Activated CD4-positive, alpha-beta memory T cell treated with anti-CD3 and anti-CD28 coated beads for 36 hours (primary cell): Measurements from ENCODE around the gene ANAPC15. TPM values are rescaled to one million over a fixed set of nuclear protein-coding genes. Genes with fewer than 3 reads are reported as not detected.
A peak's percentile ranks its signal among the peaks of the same experiment; 100 is the strongest.
"Not testable (repeated sequence)": the region's sequence is repeated elsewhere in the genome, so short reads cannot be mapped to it uniquely, and the experiment has no call there.

Source experiments
- CTCF ChIA-PET: fragments of 350-600 bp; sonication (Branson Sonifier 250); formaldehyde crosslinking; loops from one replicate; lab custom pipeline; 2021; ENCODE audit warnings: antibody characterized with exemption, inconsistent platforms; lab: Charles Lee
- POLR2A ChIA-PET: fragments of 350-600 bp; sonication (Branson Sonifier 250); formaldehyde crosslinking; loops from one replicate; lab custom pipeline; 2021; ENCODE audit warnings: antibody characterized with exemption; lab: Charles Lee
- DNase-seq: peaks from one replicate; pipeline ENCODE4 v3.0.0-alpha.2; 2020
- H3K27ac Mint-ChIP-seq: one replicate; pipeline ENCODE4 v1.8.0; 2021; ENCODE audit warnings: mixed read lengths
- H3K27me3 Mint-ChIP-seq: one replicate; pipeline ENCODE4 v1.8.0; 2021; ENCODE audit warnings: mixed read lengths
- H3K36me3 Mint-ChIP-seq: one replicate; pipeline ENCODE4 v1.8.0; 2021; ENCODE audit warnings: mixed read lengths
- H3K4me1 Mint-ChIP-seq: one replicate; pipeline ENCODE4 v1.8.0; 2021; ENCODE audit warnings: low read depth, mixed read lengths
- H3K4me3 Mint-ChIP-seq: one replicate; pipeline ENCODE4 v1.8.0; 2021; ENCODE audit warnings: mild to moderate bottlenecking, mixed read lengths
- H3K9me3 Mint-ChIP-seq: one replicate; pipeline ENCODE4 v1.8.0; 2021; ENCODE audit warnings: mixed read lengths
- intact Hi-C: fragments of 100-400 bp; cut with micrococcal nuclease; formaldehyde crosslinking; loops from one replicate; pipeline ENCODE4 v1.15.1; 2023
- total RNA-seq, 2 experiments: library from RNA; stranded (reverse); gene quantifications; one replicate each; pipeline ENCODE4 v1.2.3, GENCODE V29; 2021

Gene ANAPC15
- 10 to 100 TPM; 62.6 to 64.2 TPM for total RNA-seq

DNA sequence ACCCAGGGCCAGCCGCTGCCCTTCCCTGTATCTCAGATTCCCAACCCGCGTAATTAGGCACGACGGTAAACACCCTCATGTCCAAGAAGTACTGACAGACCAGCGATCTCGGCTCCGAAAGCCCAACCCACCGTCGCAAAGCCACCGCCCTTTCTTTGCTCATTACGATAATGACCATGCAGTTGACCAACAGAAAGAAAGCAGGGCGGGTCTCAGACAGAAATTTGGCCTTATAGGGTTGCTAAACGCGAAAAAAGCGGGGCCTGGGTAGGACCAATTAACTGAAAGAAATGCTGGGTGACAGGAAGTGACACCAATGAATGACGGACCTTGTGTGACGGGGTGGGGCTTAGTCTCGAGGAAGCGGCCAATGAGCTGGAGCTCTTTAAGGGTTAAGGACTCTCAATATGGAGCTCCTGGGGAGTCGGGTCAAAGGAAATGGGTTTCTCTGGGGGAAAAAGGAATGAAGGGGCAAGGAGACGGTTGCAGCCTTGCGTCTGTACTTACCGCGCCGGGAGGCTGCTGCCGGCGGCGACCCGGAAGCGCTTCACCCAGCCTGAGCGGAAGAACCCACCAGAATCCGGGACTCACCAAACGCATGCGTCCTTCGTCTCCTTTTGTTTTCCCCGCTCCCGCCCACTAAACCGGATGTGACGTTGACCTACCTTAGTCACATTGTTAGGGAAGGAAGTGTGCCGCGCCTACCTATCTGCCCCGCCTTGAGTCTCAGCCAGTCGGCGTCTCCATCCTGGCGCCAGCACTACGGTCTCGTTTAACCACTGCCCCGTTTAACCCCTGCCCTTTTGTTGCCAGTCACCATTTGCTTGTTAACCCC, at the start of gene ANAPC15:
Gene ANAPC15, minus strand, starts transcription at position 553 of the 835 bp plus-strand sequence. CDS start 1,419 bp downstream, outside the sequence.
- Mint-ChIP-seq H3K9me3 (no peaks in the 10 kb centered on the region), H3K4me3 (peak within 1 kb of the TSS; percentile 93), H3K27me3 (no peaks in the 10 kb centered on the region), H3K27ac (peak within 1 kb of the TSS; percentile 100), H3K4me1 (peaks cover 18% of the 10 kb centered on the region), H3K36me3 (peaks cover 7% of the 10 kb centered on the region)
- DNase-seq = peak; percentile 100
- CTCF ChIA-PET = interaction anchor here (0.6 to 2.9 kb wide), 5 partner anchors 21 to 105 kb away, joined by 3 to 19 read pairs (median 5); no protein-coding TSS in a partner anchor
- POLR2A ChIA-PET = interaction anchor here (0.7 to 1.9 kb wide), 7 partner anchors 9 to 184 kb away, joined by 3 to 9 read pairs (median 4); partner anchors contain the start of genes RNF121 and XNDC1N
- intact Hi-C loops = loop anchor here (1.0 to 2.0 kb wide), 7 partner anchors 9 to 322 kb away; partner anchors contain the start of genes CLPB, LAMTOR1, LRRC51 and NUMA1

DNA sequence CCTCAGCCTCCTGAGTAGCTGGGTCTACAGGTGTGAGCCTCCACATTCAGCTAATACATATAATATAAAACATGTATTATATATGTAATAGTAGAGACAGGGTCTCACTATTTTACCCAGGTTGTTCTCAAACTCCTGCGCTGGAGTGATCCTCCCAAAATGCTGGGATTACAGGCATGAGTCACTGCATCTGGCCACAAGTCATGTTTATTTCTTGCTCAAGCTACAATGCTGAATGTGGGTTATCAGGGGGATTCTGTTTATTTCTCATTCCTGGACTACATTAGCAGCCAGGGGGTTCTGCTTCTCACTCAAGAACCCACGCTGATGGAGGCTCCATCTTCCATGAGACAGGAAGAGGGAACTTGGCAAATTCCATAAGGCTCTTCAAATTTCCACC, 47.8 kb upstream of the ANAPC15 start:
- CTCF ChIA-PET = interaction anchor here (1.1 to 8.8 kb wide), 3 partner anchors 16 to 135 kb away, joined by 3 to 51 read pairs (median 3); no protein-coding TSS in a partner anchor
- Mint-ChIP-seq H3K4me3 (no peak overlapping the region), H3K9me3 (no peaks in the 10 kb centered on the region), H3K27me3 (peaks cover 12% of the 10 kb centered on the region), H3K4me1 (no peaks in the 10 kb centered on the region), H3K27ac (no peak overlapping the region), H3K36me3 (no peaks in the 10 kb centered on the region)
- intact Hi-C loops = no loop called here
- POLR2A ChIA-PET = no interaction called here
- DNase-seq = no peak

DNA sequence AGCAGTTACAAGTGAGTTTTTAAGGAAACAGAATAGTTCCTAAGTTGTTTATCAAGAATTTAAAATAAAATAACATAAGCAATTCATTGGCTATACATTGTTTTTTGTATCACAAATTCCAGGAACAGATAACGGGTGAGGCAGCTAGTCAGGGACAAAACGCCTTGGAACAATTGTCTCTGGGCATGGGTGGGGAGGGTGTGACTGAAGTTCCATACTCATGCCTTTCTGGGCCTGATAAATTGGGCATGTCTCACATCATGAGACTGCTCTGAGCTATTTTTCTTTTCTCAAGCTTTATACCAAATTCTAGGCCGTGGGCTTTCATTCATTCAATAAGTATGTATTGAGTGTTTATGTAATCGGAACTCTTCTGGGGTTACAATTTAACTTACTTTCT, 44.6 kb upstream of the ANAPC15 start:
- intact Hi-C loops = no loop called here
- no peak overlapping the region for H3K4me3 Mint-ChIP-seq
- H3K27ac Mint-ChIP-seq = no peak overlapping the region
- no peaks in the 10 kb centered on the region for H3K36me3 Mint-ChIP-seq
- no peak for DNase-seq
- ChIA-PET CTCF (interaction anchor here (1.0 to 8.8 kb wide), 2 partner anchors 12 to 132 kb away, joined by 5 to 51 read pairs; no protein-coding TSS in a partner anchor), POLR2A (no interaction called here)
- H3K9me3 Mint-ChIP-seq = no peaks in the 10 kb centered on the region
- H3K27me3 Mint-ChIP-seq = peaks cover 12% of the 10 kb centered on the region
- H3K4me1 Mint-ChIP-seq = no peaks in the 10 kb centered on the region

DNA sequence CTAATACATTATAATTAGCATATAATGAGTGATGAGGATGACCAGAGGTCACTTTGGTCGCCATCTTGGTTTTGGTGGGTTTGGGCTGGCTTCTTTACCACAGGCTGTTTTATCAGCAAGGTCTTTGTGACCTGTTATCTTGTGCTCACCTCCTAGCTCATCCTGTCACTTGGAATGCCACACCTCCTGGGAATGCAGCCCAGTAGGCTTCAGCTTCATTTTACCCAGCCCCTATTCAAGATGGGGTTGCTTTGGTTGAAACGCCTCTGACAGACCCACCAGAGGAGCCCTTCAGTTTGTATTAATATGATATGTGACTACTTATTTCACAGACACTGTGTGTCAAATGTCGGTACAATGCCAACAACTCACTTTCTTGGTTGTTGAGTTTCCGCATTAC, 43.3 kb upstream of the ANAPC15 start:
- Mint-ChIP-seq H3K36me3 (no peaks in the 10 kb centered on the region), H3K4me3 (no peak overlapping the region), H3K27me3 (peaks cover 10% of the 10 kb centered on the region), H3K27ac (no peak overlapping the region), H3K9me3 (no peaks in the 10 kb centered on the region), H3K4me1 (no peaks in the 10 kb centered on the region)
- ChIA-PET CTCF (interaction anchor here (8.8 kb wide), 1 partner anchor 11 kb away, joined by 51 read pairs; no protein-coding TSS in a partner anchor), POLR2A (no interaction called here)
- intact Hi-C loops = no loop called here
- no peak for DNase-seq

DNA sequence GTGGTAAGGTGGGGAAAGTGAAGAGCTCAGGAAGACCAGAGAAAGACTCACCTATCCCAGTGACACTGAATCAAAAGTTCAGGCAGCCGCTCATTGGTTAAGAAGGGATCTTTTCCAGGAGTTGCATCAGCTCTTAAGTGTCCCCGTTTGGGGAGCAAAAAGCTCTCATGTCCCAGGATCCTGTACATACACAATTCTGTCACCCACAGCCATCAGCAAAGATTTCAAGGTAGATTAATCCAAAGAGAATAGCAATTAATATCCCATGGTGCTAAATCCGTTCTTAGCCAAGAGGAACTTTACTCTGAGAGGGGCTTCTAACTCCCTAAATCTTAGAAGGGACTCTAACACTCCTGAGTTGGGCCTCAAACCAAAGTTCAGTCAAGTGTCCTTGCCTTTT, 42.3 kb upstream of the ANAPC15 start:
- intact Hi-C loops = no loop called here

GRCh38 chr11:72153874-72154273, 41.4 kb upstream of the ANAPC15 start:
- CTCF ChIA-PET = interaction anchor here (0.8 to 8.8 kb wide), 4 partner anchors 9 to 128 kb away, joined by 3 to 51 read pairs (median 6); no protein-coding TSS in a partner anchor
- H3K4me1 Mint-ChIP-seq, DNase-seq, H3K9me3 Mint-ChIP-seq, H3K27me3 Mint-ChIP-seq, intact Hi-C loops, POLR2A ChIA-PET, H3K27ac Mint-ChIP-seq, H3K4me3 Mint-ChIP-seq, H3K36me3 Mint-ChIP-seq: not testable (repeated sequence)

More for the DNA sequence above, 42.3 kb upstream of the ANAPC15 start:
- no peaks in the 10 kb centered on the region for H3K4me1 Mint-ChIP-seq
- H3K4me3 Mint-ChIP-seq = no peak overlapping the region
- H3K9me3 Mint-ChIP-seq = no peaks in the 10 kb centered on the region
- ChIA-PET CTCF (interaction anchor here (1.3 to 8.8 kb wide), 3 partner anchors 10 to 129 kb away, joined by 3 to 51 read pairs (median 9); no protein-coding TSS in a partner anchor), POLR2A (interaction anchor here (1.1 kb wide), 1 partner anchor 11 kb away, joined by 3 read pairs; no protein-coding TSS in a partner anchor)
- peaks cover 5% of the 10 kb centered on the region for H3K27me3 Mint-ChIP-seq
- DNase-seq = no peak
- H3K27ac Mint-ChIP-seq = no peak overlapping the region
- no peaks in the 10 kb centered on the region for H3K36me3 Mint-ChIP-seq

- Mint-ChIP-seq H3K36me3 (no peaks in the 10 kb centered on the region), H3K27ac (no peak overlapping the region), H3K4me1 (no peaks in the 10 kb centered on the region), H3K9me3 (no peaks in the 10 kb centered on the region), H3K27me3 (no peaks in the 10 kb centered on the region), H3K4me3 (no peak overlapping the region)
- intact Hi-C loops = no loop called here
- POLR2A ChIA-PET = no interaction called here
- CTCF ChIA-PET = no interaction called here
- DNase-seq = no peak
These were observed 38.4 kb upstream of the ANAPC15 start for GRCh38 chr11:72150882-72151281.

DNA sequence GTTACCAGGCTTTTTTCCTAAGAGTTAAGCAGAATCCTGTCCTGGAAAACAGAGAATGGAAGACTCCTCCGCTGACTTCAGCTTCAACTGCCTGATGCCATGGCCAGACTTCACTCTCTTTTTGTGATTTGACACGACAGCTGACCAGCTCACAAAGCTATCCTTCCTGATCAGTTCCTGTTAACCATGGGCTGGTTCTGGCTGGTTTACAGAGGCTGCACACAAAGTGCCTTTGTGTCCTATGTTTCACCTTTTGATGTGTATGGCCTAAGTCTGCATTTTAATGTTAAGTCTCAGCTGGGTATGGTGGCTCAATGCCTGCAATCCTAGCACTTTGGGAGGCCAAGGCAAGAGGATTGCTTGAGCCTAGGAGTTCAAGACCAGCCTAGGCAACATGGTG, 34.1 kb upstream of the ANAPC15 start:
- Mint-ChIP-seq H3K27me3 (peaks cover 6% of the 10 kb centered on the region), H3K9me3 (no peaks in the 10 kb centered on the region), H3K4me1 (peaks cover 6% of the 10 kb centered on the region), H3K4me3 (no peak overlapping the region), H3K27ac (no peak overlapping the region), H3K36me3 (no peaks in the 10 kb centered on the region)
- DNase-seq = no peak
- intact Hi-C loops = no loop called here
- CTCF ChIA-PET = interaction anchor here (1.2 to 1.6 kb wide), 3 partner anchors 54 to 284 kb away, joined by 3 to 7 read pairs (median 4); no protein-coding TSS in a partner anchor
- POLR2A ChIA-PET = no interaction called here

DNA sequence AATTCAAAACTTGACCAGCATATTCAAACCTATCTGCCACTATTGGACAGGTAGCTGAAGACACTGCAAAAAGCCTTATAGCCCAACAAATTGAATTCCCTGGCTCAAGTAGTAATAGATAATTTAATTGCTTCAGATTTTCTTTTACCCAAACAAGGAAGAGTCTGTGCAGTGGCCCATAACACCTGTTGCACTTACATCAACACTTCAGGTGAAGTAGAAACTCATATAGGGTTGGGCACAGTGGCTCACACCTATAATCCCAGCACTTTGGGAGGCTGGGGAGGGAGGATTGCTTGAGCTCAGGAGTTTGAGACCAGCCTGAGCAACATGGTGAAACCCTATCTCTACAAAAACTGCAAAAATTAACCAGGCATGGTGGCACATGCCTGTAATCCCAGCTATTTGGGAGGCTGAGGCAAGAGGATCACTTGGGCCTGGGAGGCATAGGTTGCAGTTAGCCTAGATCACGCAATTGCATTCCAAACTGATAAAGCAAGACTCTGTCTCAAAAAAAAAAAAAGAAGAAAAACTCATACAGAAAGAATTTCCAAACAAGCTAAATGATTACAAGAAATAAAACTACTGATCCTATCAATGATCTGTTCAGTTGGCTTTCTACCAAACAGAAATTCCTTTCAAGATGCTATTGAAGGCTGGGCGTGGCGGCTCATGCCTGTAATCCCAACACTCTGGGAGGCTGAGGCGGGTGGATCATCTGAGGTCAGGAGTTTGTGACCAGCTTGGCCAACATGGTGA, 32.5 kb upstream of the ANAPC15 start:
- H3K36me3 Mint-ChIP-seq = no peaks in the 10 kb centered on the region
- CTCF ChIA-PET = interaction anchor here (0.7 to 3.5 kb wide), 32 partner anchors 10 to 406 kb away, joined by 3 to 118 read pairs (median 6); partner anchors contain the start of genes ANAPC15, INPPL1, LAMTOR1 and RNF121
- H3K4me3 Mint-ChIP-seq = no peak overlapping the region
- DNase-seq = no peak
- H3K9me3 Mint-ChIP-seq = no peaks in the 10 kb centered on the region
- H3K4me1 Mint-ChIP-seq = peaks cover 18% of the 10 kb centered on the region
- POLR2A ChIA-PET = interaction anchor here (0.6 to 1.2 kb wide), 3 partner anchors 10 to 292 kb away, joined by 3 to 4 read pairs (median 4); partner anchors contain the start of gene ANAPC15
- H3K27ac Mint-ChIP-seq = no peak overlapping the region
- H3K27me3 Mint-ChIP-seq = peaks cover 8% of the 10 kb centered on the region
- intact Hi-C loops = loop anchor here (1.0 kb wide), 2 partner anchors 42 to 120 kb away; partner anchors contain the start of gene LAMTOR1

GRCh38 chr11:72142543-72142942, 30.0 kb upstream of the ANAPC15 start:
- POLR2A ChIA-PET, H3K36me3 Mint-ChIP-seq, H3K4me3 Mint-ChIP-seq, H3K9me3 Mint-ChIP-seq, H3K27ac Mint-ChIP-seq, DNase-seq: not testable (repeated sequence)
- Mint-ChIP-seq H3K4me1 (peaks cover 20% of the 10 kb centered on the region), H3K27me3 (peaks cover 11% of the 10 kb centered on the region)
- intact Hi-C loops = loop anchor here (2.0 kb wide), 1 partner anchor 166 kb away; no protein-coding TSS in a partner anchor
- CTCF ChIA-PET = interaction anchor here (1.2 to 3.5 kb wide), 6 partner anchors 8 to 271 kb away, joined by 4 to 118 read pairs (median 6); no protein-coding TSS in a partner anchor

GRCh38 chr11:72142086-72142485, 29.6 kb upstream of the ANAPC15 start:
- POLR2A ChIA-PET, H3K36me3 Mint-ChIP-seq, H3K4me3 Mint-ChIP-seq, DNase-seq, H3K27ac Mint-ChIP-seq, H3K9me3 Mint-ChIP-seq: not testable (repeated sequence)
- H3K4me1 Mint-ChIP-seq = peaks cover 20% of the 10 kb centered on the region
- peaks cover 11% of the 10 kb centered on the region for H3K27me3 Mint-ChIP-seq
- CTCF ChIA-PET = interaction anchor here (1.1 to 3.5 kb wide), 3 partner anchors 49 to 118 kb away, joined by 3 to 118 read pairs (median 10); no protein-coding TSS in a partner anchor
- intact Hi-C loops = loop anchor here (2.0 kb wide), 1 partner anchor 165 kb away; no protein-coding TSS in a partner anchor
